Prostate gland (tissue), 2 donors: ENCODE measurements around the gene ITGB2. TPM values are rescaled to one million over a fixed set of nuclear protein-coding genes. Genes with fewer than 3 reads are reported as not detected.

ENCODE experiments used
- DNase-seq: peaks from one replicate; pipeline ENCODE4 v3.0.0-alpha.2; 2019; ENCODE audit warnings: low spot score
- H3K27ac ChIP-seq, 2 donors: fragments of 200-600 bp; sonication (generic); 2 replicates each; pipeline ENCODE4 v1.5.1; 2017 to 2019
- H3K27me3 ChIP-seq: fragments of 200-600 bp; sonication (generic); replicated peaks from 2 replicates; pipeline ENCODE4 v1.5.1; 2019; ENCODE audit not compliant: insufficient read depth
- H3K36me3 ChIP-seq, 2 donors: fragments of 200-600 bp; sonication (generic); 1 replicate in 1 of 2; 2 replicates in 1 of 2; pipeline versions ENCODE4 v1.5.1 to v1.8.1; 2017 to 2019
- H3K4me1 ChIP-seq: fragments of 200-600 bp; sonication (generic); replicated peaks from 2 replicates; pipeline ENCODE4 v1.5.1; 2019
- H3K4me3 ChIP-seq, 2 donors: fragments of 200-600 bp; sonication (generic); 2 replicates each; pipeline ENCODE4 v1.5.1; 2017 to 2019
- H3K9me3 ChIP-seq: fragments of 200-600 bp; sonication (generic); 2 replicates; pipeline ENCODE4 v1.5.1; 2017
- POLR2A ChIP-seq: fragments of 450-650 bp; IDR thresholded peaks from one replicate; pipeline ENCODE4 v1.6.1; 2016; ENCODE audit warnings: antibody characterized with exemption, mild to moderate bottlenecking
- POLR2AphosphoS5 ChIP-seq: sonication (generic); formaldehyde crosslinking; IDR thresholded peaks from one replicate; pipeline ENCODE4 v1.6.1; 2017; ENCODE audit warnings: antibody characterized with exemption
- WGBS: methylation state at CpG from one replicate; pipeline ENCODE4 v1.1.5; 2018; 5-methylcytosine and 5-hydroxymethylcytosine counted together
- intact Hi-C: fragments of 100-400 bp; cut with DNase I; formaldehyde crosslinking; loops from one replicate; pipeline ENCODE4 v1.14.2; 2022
- total RNA-seq, 2 donors: library from RNA; depleted of rRNA; stranded (reverse); fragments of >200 nt; gene quantifications; one replicate each; pipeline ENCODE4 v1.1.0, GENCODE V29; 2016
- TF ChIP-seq, protein P1 (sequence below), 4 experiments: fragments of 200-600 bp in 2 of 4; fragments of 450-650 bp in 2 of 4; sonication (generic) in 2 of 4; IDR thresholded peaks; 1 replicate in 3 of 4; 2 replicates in 1 of 4; pipeline ENCODE4 v1.5.1; 2016 to 2019; ENCODE audit warnings: antibody characterized with exemption in 4 of 4, mild to moderate bottlenecking in 2 of 4, moderate library complexity in 2 of 4

Gene ITGB2
- total RNA-seq, 2 donors from 2014 or later: 23.1 to 56.1 TPM

DNA sequence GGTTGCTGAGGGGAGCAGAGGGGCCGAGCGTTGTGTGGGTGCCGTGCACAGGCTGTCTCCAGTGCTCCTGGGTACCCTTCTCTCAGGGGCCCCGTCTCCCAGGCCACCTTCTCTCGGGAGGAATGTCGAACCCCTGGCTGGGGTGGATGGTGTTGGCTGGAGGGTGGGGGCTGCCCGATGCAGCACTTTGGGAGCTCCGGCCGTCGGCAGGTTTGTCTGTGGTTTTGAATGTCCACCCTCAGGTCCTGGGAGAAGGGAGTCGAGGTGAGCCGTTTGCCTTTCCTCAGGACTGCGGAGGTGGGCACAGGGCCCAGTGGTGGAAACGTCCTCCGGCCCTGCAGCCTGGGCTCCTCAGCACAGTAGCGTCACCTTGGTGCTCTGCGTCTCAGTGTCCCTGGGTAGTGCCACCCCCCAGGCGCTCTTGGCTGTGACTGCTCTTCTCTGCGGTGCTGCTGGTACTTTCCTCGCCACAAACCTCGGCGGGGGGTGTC is 33.6 kb upstream of the ITGB2 start:
- Histone ChIP-seq H3K27me3 (no peaks in the 10 kb centered on the region), H3K4me3 (no peak overlapping the region), H3K9me3 (no peaks in the 10 kb centered on the region), H3K4me1 (no peaks in the 10 kb centered on the region), H3K27ac (no peak overlapping the region), H3K36me3 (no peaks in the 10 kb centered on the region)
- intact Hi-C loops: loop anchor here (10.0 kb wide), 1 partner anchor 480 kb away; no protein-coding TSS in a partner anchor
- TF ChIP-seq POLR2AphosphoS5: no peak
- no peak for TF ChIP-seq POLR2A
- TF ChIP-seq, protein P1, sequence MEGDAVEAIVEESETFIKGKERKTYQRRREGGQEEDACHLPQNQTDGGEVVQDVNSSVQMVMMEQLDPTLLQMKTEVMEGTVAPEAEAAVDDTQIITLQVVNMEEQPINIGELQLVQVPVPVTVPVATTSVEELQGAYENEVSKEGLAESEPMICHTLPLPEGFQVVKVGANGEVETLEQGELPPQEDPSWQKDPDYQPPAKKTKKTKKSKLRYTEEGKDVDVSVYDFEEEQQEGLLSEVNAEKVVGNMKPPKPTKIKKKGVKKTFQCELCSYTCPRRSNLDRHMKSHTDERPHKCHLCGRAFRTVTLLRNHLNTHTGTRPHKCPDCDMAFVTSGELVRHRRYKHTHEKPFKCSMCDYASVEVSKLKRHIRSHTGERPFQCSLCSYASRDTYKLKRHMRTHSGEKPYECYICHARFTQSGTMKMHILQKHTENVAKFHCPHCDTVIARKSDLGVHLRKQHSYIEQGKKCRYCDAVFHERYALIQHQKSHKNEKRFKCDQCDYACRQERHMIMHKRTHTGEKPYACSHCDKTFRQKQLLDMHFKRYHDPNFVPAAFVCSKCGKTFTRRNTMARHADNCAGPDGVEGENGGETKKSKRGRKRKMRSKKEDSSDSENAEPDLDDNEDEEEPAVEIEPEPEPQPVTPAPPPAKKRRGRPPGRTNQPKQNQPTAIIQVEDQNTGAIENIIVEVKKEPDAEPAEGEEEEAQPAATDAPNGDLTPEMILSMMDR (IDR thresholded peaks at IDR 0.05): no peak
- WGBS: 95% methylated on average over 21 of the region's 22 CpGs
- DNase-seq: no peak

- Histone ChIP-seq H3K27ac (no peak overlapping the region), H3K4me1 (no peaks in the 10 kb centered on the region), H3K9me3 (no peaks in the 10 kb centered on the region), H3K4me3 (no peak overlapping the region), H3K36me3 (no peaks in the 10 kb centered on the region), H3K27me3 (no peaks in the 10 kb centered on the region)
- WGBS: 89% methylated on average over 9 of the region's 13 CpGs
- DNase-seq: no peak
- TF ChIP-seq POLR2AphosphoS5: no peak
- TF ChIP-seq, protein P1 (IDR thresholded peaks at IDR 0.05): no peak
- TF ChIP-seq POLR2A: no peak
- intact Hi-C loops: loop anchor here (10.0 kb wide), 1 partner anchor 481 kb away; no protein-coding TSS in a partner anchor
Observed at GRCh38 chr21:44953628-44954021, 32.9 kb upstream of the ITGB2 start.

- TF ChIP-seq, protein P1 (IDR thresholded peaks at IDR 0.05): no peak
- TF ChIP-seq POLR2AphosphoS5: no peak
- TF ChIP-seq POLR2A: no peak
- no peak overlapping the region for H3K4me3 ChIP-seq
- no peaks in the 10 kb centered on the region for H3K4me1 ChIP-seq
- no peak overlapping the region for H3K27ac ChIP-seq
- H3K27me3 ChIP-seq: no peaks in the 10 kb centered on the region
- intact Hi-C loops: loop anchor here (10.0 kb wide), 1 partner anchor 482 kb away; no protein-coding TSS in a partner anchor
- no peaks in the 10 kb centered on the region for H3K9me3 ChIP-seq
- 92% methylated on average over 18 of the region's 25 CpGs for WGBS
- H3K36me3 ChIP-seq: no peaks in the 10 kb centered on the region
- no peak for DNase-seq
Observed at GRCh38 chr21:44952929-44953627, 32.4 kb upstream of the ITGB2 start.

DNA sequence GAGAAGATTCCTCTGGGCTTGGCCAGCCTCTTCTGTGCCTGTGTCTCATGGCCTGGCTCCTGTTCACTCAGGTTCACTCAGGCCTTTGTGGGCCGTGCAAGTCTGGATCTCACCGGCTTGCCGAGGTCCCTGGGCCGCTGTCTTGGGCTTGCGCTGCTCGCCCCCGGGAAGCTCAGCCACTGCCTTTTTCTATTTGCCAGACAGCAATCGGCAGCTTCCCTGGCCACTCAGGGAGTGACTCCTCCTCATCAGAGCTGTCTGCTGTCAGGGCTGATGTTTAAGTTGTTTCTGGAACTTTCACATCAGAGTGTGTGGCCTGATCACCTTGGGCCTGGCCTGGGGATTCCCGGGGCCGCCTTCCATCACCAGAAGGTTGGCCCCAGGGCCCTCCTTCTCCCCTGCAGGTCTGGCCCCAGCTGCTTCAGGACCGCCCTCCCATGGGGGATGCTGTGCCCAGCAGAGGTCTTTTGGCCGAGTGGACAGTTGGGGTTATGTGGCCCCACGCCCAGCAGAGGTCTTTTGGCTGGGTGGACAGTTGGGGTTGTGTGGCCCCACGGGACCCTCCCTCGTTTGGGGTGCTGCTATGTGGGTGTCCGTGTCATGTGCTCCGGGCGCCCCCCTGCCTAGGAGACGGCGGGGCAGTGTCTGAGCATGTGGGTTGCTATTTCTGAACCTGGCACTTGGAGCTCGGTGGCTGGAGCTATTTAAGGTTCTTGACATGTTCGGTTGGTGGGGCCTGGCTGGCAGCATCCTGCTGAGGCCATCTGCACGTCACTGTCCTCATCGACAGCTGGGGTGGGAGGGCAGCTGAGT is 31.6 kb upstream of the ITGB2 start:
- no peak for DNase-seq
- H3K9me3 ChIP-seq: no peaks in the 10 kb centered on the region
- no peak overlapping the region for H3K4me3 ChIP-seq
- no peak for TF ChIP-seq POLR2A
- TF ChIP-seq POLR2AphosphoS5: no peak
- TF ChIP-seq, protein P1 (IDR thresholded peaks at IDR 0.05): no peak
- intact Hi-C loops: loop anchor here (10.0 kb wide), 1 partner anchor 482 kb away; no protein-coding TSS in a partner anchor
- WGBS: 88% methylated on average over 23 of the region's 24 CpGs
- H3K4me1 ChIP-seq: no peaks in the 10 kb centered on the region
- no peaks in the 10 kb centered on the region for H3K36me3 ChIP-seq
- H3K27me3 ChIP-seq: no peaks in the 10 kb centered on the region
- no peak overlapping the region for H3K27ac ChIP-seq
